ENCODE data around the gene CNOT2.

CNOT2 gene

GRCh38 chr12:70305794-70306193 is 62.6 kb downstream of the CNOT2 start:
- no peak for DNase-seq (ENCODE audit: low spot score)

GRCh38 chr12:70306676-70307075 is 63.4 kb downstream of the CNOT2 start:
- DNase-seq (ENCODE audit: low spot score): no peak

GRCh38 chr12:70307868-70308267 is 64.6 kb downstream of the CNOT2 start:
- no peak for DNase-seq (ENCODE audit: low spot score)

GRCh38 chr12:70309348-70309747 is 66.1 kb downstream of the CNOT2 start:
- DNase-seq (ENCODE audit: low spot score): no peak

GRCh38 chr12:70314145-70314544 is 70.9 kb downstream of the CNOT2 start:
- no peak for DNase-seq (ENCODE audit: low spot score)

- no peak for DNase-seq (ENCODE audit: low spot score)
Measured at GRCh38 chr12:70317781-70318180, 74.5 kb downstream of the CNOT2 start.

- no peak for DNase-seq (ENCODE audit: low spot score)
Measured at GRCh38 chr12:70319605-70320004, 76.4 kb downstream of the CNOT2 start.

- DNase-seq (ENCODE audit: low spot score): no peak
Measured at GRCh38 chr12:70321191-70321590, 78.0 kb downstream of the CNOT2 start.

GRCh38 chr12:70327541-70327940 is 84.3 kb downstream of the CNOT2 start:
- no peak for DNase-seq (ENCODE audit: low spot score)

GRCh38 chr12:70329728-70330127 is 86.5 kb downstream of the CNOT2 start:
- no peak for DNase-seq (ENCODE audit: low spot score)

GRCh38 chr12:70330158-70330557 is 86.9 kb downstream of the CNOT2 start:
- no peak for DNase-seq (ENCODE audit: low spot score)

- DNase-seq (ENCODE audit: low spot score): no peak
Measured at GRCh38 chr12:70332236-70332635, 89.0 kb downstream of the CNOT2 start.

GRCh38 chr12:70334742-70335141 is 91.5 kb downstream of the CNOT2 start:
- no peak for DNase-seq (ENCODE audit: low spot score)

GRCh38 chr12:70338531-70338930 is 95.3 kb downstream of the CNOT2 start:
- no peak for DNase-seq (ENCODE audit: low spot score)

- no peak for DNase-seq (ENCODE audit: low spot score)
Measured at GRCh38 chr12:70351076-70351475, 107.8 kb downstream of the CNOT2 start.

- DNase-seq (ENCODE audit: low spot score): no peak
Measured at GRCh38 chr12:70353780-70354660, 110.8 kb downstream of the CNOT2 start.

GRCh38 chr12:70354787-70355186 is 111.6 kb downstream of the CNOT2 start:
- no peak for DNase-seq (ENCODE audit: low spot score)

- DNase-seq (ENCODE audit: low spot score): no peak
Measured at GRCh38 chr12:70355972-70356371, 112.7 kb downstream of the CNOT2 start.

- DNase-seq (ENCODE audit: low spot score): no peak
Measured at GRCh38 chr12:70359458-70360197, 116.4 kb downstream of the CNOT2 start.

GRCh38 chr12:70360218-70360617 is 117.0 kb downstream of the CNOT2 start:
- DNase-seq (ENCODE audit: low spot score): no peak

- no peak for DNase-seq (ENCODE audit: low spot score)
Measured at GRCh38 chr12:70364695-70365397, 121.6 kb downstream of the CNOT2 start.

- no peak for DNase-seq (ENCODE audit: low spot score)
Measured at GRCh38 chr12:70365398-70365647, 122.1 kb downstream of the CNOT2 start.
